HUES64 (cell line): ENCODE results near the gene KRTAP5-2.
"Not testable (repeated sequence)": the region's sequence is repeated elsewhere in the genome, so short reads cannot be mapped to it uniquely, and the experiment has no call there.

Experiments used
- H3K27ac ChIP-seq: 2 replicates; pipeline ENCODE4 v1.7.0; 2013; ENCODE audit warnings: low read depth, low read length, inconsistent platforms
- H3K27me3 ChIP-seq: 2 replicates; pipeline ENCODE4 v1.6.1; 2013; ENCODE audit warnings: mild to moderate bottlenecking, low read length; ENCODE audit not compliant: insufficient read depth
- H3K36me3 ChIP-seq: 2 replicates; pipeline ENCODE4 v1.6.1; 2013; ENCODE audit warnings: mild to moderate bottlenecking, low read length; ENCODE audit not compliant: insufficient read depth
- H3K4me1 ChIP-seq: 2 replicates; pipeline ENCODE4 v1.6.1; 2013; ENCODE audit warnings: mild to moderate bottlenecking, low read length, moderate library complexity; ENCODE audit not compliant: insufficient read depth
- H3K4me3 ChIP-seq: 2 replicates; pipeline ENCODE4 v1.5.1; 2013; ENCODE audit warnings: mild to moderate bottlenecking, low read length, moderate library complexity
- H3K9ac ChIP-seq: 2 replicates; pipeline ENCODE4 v1.6.1; 2013; ENCODE audit warnings: mild to moderate bottlenecking, low read depth, low read length
- H3K9me3 ChIP-seq: 2 replicates; pipeline ENCODE4 v1.6.1; 2013; ENCODE audit warnings: low read depth, low read length; ENCODE audit not compliant: insufficient read depth
- WGBS: fragments of 150-250, 120-280 bp; methylation state at CpG from one replicate; pipeline ENCODE4 v1.1.7; 2013; ENCODE audit warnings: missing lambda C conversion rate; 5-methylcytosine and 5-hydroxymethylcytosine counted together

KRTAP5-2 gene

DNA sequence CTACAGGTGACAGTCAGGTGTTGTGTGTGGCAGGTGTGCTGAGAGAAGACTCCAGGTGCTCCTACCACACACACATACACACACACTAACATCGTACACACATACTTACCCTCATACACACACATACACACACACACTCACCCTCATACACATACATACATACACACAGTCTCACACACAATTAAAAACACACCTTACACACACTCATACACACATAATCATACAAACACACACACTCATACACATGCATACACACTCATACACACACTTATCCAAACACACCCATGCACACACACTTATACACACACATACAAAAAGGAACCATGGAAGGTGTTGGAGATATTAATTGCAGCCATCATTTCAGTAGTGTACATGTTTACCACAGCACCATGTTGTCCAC is 5.5 kb upstream of the KRTAP5-2 start:
- peaks cover 13% of the 10 kb centered on the region; the same call in 1 of the 2 replicates for H3K27me3 ChIP-seq
- H3K27ac ChIP-seq = no peak overlapping the region
- H3K9ac ChIP-seq = no peak overlapping the region
- H3K4me3 ChIP-seq = no peak overlapping the region
- peaks cover 9% of the 10 kb centered on the region; the same call in 1 of the 2 replicates for H3K4me1 ChIP-seq
- H3K9me3 ChIP-seq = peaks cover 5% of the 10 kb centered on the region
- no peaks in the 10 kb centered on the region for H3K36me3 ChIP-seq
- 90% methylated on average over 1 of the region's 1 CpG for WGBS

- H3K27me3 ChIP-seq, H3K9me3 ChIP-seq, H3K4me1 ChIP-seq, H3K36me3 ChIP-seq, H3K4me3 ChIP-seq, H3K9ac ChIP-seq, H3K27ac ChIP-seq: not testable (repeated sequence)
- 94% methylated on average over 3 of the region's 3 CpGs for WGBS
These were observed 3.6 kb upstream of the KRTAP5-2 start for GRCh38 chr11:1601663-1602062.

GRCh38 chr11:1600626-1601025 is 2.5 kb upstream of the KRTAP5-2 start:
- H3K36me3 ChIP-seq = no peaks in the 10 kb centered on the region
- H3K4me1 ChIP-seq = peaks cover 11% of the 10 kb centered on the region; the same call in 1 of the 2 replicates
- no peak overlapping the region for H3K4me3 ChIP-seq
- no peak overlapping the region for H3K27ac ChIP-seq
- H3K9ac ChIP-seq = no peak overlapping the region
- H3K9me3 ChIP-seq = peaks cover 5% of the 10 kb centered on the region
- peaks cover 6% of the 10 kb centered on the region for H3K27me3 ChIP-seq
- WGBS = 74% methylated on average over 4 of the region's 5 CpGs

DNA sequence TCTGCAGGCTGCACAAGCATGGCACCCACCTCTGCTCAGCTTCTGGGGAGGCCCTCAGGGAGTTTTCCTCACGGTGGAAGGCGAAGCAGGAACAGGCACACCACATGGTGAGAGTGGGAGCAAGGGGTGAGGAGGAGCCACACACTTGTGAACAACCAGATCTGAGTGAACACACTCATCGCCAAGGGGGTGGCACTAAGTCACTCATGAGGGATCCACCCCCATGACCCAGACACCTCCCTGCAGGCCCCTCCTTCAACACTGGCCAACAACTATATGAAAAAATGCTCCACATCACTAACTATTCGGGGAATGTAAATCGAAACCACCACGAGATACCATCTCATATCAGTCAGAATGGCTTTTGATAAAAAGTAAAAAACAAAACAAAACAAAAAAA is 722 bp upstream of the KRTAP5-2 start:
- H3K27ac ChIP-seq = no peak overlapping the region
- no peaks in the 10 kb centered on the region for H3K36me3 ChIP-seq
- H3K9me3 ChIP-seq = peaks cover 5% of the 10 kb centered on the region
- no peak overlapping the region for H3K4me3 ChIP-seq
- WGBS = 97% methylated on average over 6 of the region's 6 CpGs
- H3K4me1 ChIP-seq = peaks cover 11% of the 10 kb centered on the region; the same call in 1 of the 2 replicates
- no peak overlapping the region for H3K9ac ChIP-seq
- peaks cover 6% of the 10 kb centered on the region for H3K27me3 ChIP-seq

DNA sequence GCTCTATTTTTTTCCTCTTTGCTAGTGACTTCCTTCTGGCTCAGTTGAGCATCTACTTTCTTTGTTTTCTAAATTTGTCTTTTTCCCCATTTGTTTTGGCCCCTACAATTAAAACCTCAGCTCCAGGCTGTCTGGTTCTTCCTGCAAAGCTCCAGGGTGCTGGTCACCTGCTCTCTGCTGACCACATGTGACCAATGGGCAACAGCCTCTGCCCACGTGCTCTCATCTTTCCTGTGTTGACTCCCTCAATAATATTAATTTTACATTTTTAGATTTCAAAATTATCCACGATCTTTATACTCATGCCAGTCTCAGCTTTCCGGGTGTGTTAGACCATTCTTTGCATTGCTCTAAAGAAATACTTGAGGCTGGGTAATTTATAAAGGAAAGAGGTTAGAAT is 312 bp upstream of the KRTAP5-2 start:
- not testable (repeated sequence) for H3K27ac ChIP-seq, H3K36me3 ChIP-seq, H3K27me3 ChIP-seq, H3K9ac ChIP-seq, H3K9me3 ChIP-seq, H3K4me3 ChIP-seq
- H3K4me1 ChIP-seq = peaks cover 11% of the 10 kb centered on the region; the same call in 1 of the 2 replicates
- WGBS = 96% methylated on average over 3 of the region's 3 CpGs

GRCh38 chr11:1597331-1597993 is 632 bp downstream of the KRTAP5-2 start:
- H3K27me3 ChIP-seq = peaks cover 9% of the 10 kb centered on the region
- 94% methylated on average over 10 of the region's 10 CpGs for WGBS
- H3K27ac ChIP-seq = no peak overlapping the region
- peaks cover 11% of the 10 kb centered on the region; the same call in 1 of the 2 replicates for H3K4me1 ChIP-seq
- no peaks in the 10 kb centered on the region for H3K36me3 ChIP-seq
- no peak overlapping the region for H3K9ac ChIP-seq
- H3K4me3 ChIP-seq = no peak overlapping the region
- peaks cover 5% of the 10 kb centered on the region for H3K9me3 ChIP-seq

GRCh38 chr11:1596576-1597121 is 1.4 kb downstream of the KRTAP5-2 start:
- not testable (repeated sequence) for H3K27ac ChIP-seq, H3K9me3 ChIP-seq, H3K36me3 ChIP-seq, H3K4me3 ChIP-seq
- WGBS = 40% methylated on average over 19 of the region's 19 CpGs
- Histone ChIP-seq H3K4me1 (peaks cover 11% of the 10 kb centered on the region; the same call in 1 of the 2 replicates), H3K9ac (0 out of 2 replicates have a peak overlapping the region, but pooled peaks have one; percentile 36), H3K27me3 (peaks cover 11% of the 10 kb centered on the region)

GRCh38 chr11:1595994-1596575 is 2.0 kb downstream of the KRTAP5-2 start:
- not testable (repeated sequence) for H3K9me3 ChIP-seq, H3K27ac ChIP-seq, H3K9ac ChIP-seq, H3K4me3 ChIP-seq, H3K36me3 ChIP-seq
- H3K27me3 ChIP-seq = peaks cover 11% of the 10 kb centered on the region
- 58% methylated on average over 11 of the region's 11 CpGs for WGBS
- H3K4me1 ChIP-seq = peaks cover 11% of the 10 kb centered on the region; the same call in 1 of the 2 replicates

DNA sequence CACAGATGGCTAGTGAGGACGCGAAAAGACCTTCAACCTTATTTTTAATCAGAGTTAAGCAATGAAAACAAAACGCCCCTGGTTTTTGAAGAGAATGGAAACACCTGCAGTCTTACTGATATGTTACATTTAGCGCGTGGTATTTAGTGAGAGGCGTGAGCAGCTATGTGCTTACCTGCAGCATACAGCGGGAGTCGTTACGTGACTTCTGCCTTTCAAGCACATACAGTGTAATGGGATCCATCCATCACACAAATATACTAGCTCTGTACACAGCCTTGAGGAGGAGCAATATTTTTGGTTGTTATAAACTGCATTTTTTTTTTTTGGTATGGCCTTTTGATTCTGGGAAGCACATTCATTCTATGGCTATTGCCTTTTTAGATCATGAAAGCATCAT is 5.5 kb downstream of the KRTAP5-2 start:
- Histone ChIP-seq H3K9me3 (no peaks in the 10 kb centered on the region), H3K9ac (no peak overlapping the region), H3K4me1 (peaks cover 11% of the 10 kb centered on the region; the same call in 1 of the 2 replicates), H3K4me3 (no peak overlapping the region), H3K36me3 (no peaks in the 10 kb centered on the region), H3K27me3 (peaks cover 16% of the 10 kb centered on the region), H3K27ac (no peak overlapping the region)
- WGBS = 89% methylated on average over 9 of the region's 9 CpGs

DNA sequence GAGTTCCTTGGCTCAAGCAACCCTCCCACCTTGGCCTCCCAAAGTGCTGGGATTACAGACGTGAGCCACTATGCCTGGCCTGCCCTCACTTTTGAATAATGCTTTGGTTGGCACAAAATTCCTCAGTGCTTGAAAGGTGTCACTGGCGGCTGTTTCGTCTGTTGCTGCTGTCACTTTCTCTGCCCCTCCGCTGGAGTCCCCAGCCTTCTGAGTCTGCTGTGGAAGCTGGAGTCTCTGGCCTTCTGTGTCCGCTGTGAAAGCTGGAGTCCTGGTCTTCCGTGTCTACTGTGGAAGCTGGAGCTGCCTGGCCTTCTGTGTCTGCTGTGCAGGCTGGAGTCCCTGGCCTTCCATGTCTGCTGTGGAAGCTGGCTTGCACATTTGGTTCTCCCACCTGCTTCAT is 8.1 kb downstream of the KRTAP5-2 start:
- peaks cover 10% of the 10 kb centered on the region; the same call in 1 of the 2 replicates for H3K27me3 ChIP-seq
- no peaks in the 10 kb centered on the region for H3K9me3 ChIP-seq
- no peaks in the 10 kb centered on the region for H3K4me1 ChIP-seq
- WGBS = 96% methylated on average over 6 of the region's 6 CpGs
- no peak overlapping the region for H3K27ac ChIP-seq
- H3K4me3 ChIP-seq = no peak overlapping the region
- H3K36me3 ChIP-seq = no peaks in the 10 kb centered on the region
- H3K9ac ChIP-seq = no peak overlapping the region

DNA sequence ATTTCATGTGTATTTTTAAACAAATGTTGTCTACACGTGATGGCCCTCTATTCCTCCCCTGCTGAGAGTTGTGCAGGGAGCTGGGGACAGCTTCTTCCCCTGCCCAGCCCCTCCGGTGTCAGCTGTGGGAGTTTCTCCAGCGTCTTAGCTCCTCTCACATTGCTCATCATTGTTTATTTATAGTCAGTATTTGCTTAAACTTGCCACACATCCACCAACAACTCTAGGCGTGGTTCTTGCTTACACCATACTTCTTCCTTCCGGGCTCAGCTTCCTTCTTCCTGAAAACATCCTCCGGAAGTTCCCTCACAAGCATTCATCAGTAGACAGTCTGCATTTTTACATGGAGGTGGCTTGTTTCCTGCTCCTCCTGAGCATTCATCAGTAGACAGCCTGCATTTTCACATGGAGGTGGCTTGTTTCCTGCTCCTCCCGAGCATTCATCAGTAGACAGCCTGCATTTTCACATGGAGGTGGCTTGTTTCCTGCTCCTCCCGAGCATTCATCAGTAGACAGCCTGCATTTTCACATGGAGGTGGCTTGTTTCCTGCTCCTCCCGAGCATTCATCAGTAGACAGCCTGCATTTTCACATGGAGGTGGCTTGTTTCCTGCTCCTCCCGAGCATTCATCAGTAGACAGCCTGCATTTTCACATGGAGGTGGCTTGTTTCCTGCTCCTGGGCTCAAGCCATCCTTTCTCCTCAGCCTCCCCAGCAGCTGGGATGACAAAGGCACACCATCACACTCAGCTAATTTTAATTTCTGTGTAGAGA is 8.7 kb downstream of the KRTAP5-2 start:
- not testable (repeated sequence) for H3K27me3 ChIP-seq, H3K36me3 ChIP-seq, H3K9ac ChIP-seq, H3K27ac ChIP-seq, H3K4me1 ChIP-seq, H3K4me3 ChIP-seq, H3K9me3 ChIP-seq
- 74% methylated on average over 7 of the region's 10 CpGs for WGBS
